Measurements from ENCODE around the gene B3GALT6. TPM values are rescaled to one million over a fixed set of nuclear protein-coding genes. Genes with fewer than 3 reads are reported as not detected.

The B3GALT6 gene
- total and polyA plus RNA-seq, 9 donors: 7.0 to 21.9 (median 15.2) TPM

DNA sequence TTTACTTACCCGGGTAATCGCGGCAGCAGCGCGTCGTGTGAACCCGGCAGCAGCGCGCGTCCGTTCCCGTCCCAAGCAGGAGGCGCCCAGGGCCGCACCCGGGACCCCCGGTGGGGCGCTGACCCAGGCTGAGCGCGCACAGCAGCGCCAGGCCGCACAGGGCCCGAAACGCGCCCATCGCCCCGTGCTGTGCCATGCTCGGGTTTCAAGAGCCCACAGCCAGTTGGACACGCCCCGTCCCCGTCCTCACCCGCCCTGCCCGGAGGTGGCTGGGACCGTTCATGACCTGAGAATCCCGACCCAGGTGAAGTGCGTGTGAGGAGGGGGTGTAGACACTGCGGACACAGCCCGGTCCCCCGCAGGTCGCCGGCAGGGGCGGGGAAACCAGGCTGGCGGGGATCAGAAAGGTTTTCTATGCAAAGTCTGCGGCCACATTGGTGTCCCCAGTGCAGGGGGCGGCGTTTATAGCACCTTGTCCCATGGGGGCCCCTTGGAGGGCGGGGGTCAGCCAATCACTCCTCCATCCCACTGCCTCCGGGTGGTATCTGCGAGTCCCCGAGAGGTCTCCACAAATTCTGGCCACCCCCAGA lies 25.6 kb upstream of the B3GALT6 start, which contains the start of gene TNFRSF18:
Gene TNFRSF18 (minus strand): TSS at position 217 of the 590 bp plus-strand sequence. CDS start 21 bp downstream, at position 196.
- intact Hi-C loops (cut with DNase I): no loop called here
- WGBS, 3 donors: 5 to 10% (median 5%) methylated on average over 49 of the region's 49 CpGs
- DNase-seq: peak in 2 of 5 donors; percentile 12 to 27
- Histone ChIP-seq H3K27me3 (peaks cover 4% of the 10 kb centered on the region), H3K4me3 (no peak within 1 kb of the TSS), H3K36me3 (no peaks in the 10 kb centered on the region), H3K9me3 (no peaks in the 10 kb centered on the region), H3K27ac (no peak within 1 kb of the TSS), H3K4me1 (ENCODE audit: insufficient read depth) (no peaks in the 10 kb centered on the region)
- no peak for TF ChIP-seq EP300 (IDR thresholded peaks at IDR 0.05)
- TF ChIP-seq POLR2A (IDR thresholded peaks at IDR 0.05): no peak
- TF ChIP-seq, protein P1, sequence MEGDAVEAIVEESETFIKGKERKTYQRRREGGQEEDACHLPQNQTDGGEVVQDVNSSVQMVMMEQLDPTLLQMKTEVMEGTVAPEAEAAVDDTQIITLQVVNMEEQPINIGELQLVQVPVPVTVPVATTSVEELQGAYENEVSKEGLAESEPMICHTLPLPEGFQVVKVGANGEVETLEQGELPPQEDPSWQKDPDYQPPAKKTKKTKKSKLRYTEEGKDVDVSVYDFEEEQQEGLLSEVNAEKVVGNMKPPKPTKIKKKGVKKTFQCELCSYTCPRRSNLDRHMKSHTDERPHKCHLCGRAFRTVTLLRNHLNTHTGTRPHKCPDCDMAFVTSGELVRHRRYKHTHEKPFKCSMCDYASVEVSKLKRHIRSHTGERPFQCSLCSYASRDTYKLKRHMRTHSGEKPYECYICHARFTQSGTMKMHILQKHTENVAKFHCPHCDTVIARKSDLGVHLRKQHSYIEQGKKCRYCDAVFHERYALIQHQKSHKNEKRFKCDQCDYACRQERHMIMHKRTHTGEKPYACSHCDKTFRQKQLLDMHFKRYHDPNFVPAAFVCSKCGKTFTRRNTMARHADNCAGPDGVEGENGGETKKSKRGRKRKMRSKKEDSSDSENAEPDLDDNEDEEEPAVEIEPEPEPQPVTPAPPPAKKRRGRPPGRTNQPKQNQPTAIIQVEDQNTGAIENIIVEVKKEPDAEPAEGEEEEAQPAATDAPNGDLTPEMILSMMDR (IDR thresholded peaks at IDR 0.05): no peak

DNA sequence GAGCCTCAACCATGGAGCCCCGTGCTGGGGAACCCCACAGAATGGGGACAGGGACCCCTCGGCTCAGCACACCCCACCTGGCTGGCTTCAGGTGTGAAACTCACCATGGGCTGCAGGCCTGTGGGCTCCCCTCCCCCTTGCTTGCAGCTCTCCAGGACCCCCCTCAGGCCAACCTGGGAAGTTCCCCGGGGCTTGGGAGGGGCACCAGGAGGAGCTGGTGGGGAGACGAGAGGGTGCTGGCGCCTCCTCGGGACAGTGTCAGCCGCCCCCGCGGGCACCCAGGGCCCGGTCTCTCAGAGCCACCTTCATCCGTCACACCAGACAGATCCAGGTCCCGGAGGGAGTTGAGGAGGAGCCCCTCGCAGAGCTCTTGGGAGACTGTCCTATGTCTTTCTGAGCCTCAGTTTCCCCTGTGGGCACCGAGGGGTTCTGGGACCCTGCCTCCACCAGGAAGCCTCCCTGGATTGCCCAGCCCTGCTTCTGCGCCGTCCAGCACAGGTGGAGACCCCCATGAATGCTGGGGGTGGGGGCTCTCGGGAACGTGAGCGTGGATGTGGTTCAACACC lies 25.0 kb upstream of the B3GALT6 start:
- Histone ChIP-seq H3K9me3 (no peaks in the 10 kb centered on the region), H3K4me1 (ENCODE audit: insufficient read depth) (no peaks in the 10 kb centered on the region), H3K36me3 (no peaks in the 10 kb centered on the region), H3K27me3 (peaks cover 4% of the 10 kb centered on the region), H3K4me3 (no peak overlapping the region), H3K27ac (no peak overlapping the region)
- peak in 2 of 5 donors; percentile 15 to 30 for DNase-seq
- 44 to 55% (median 47%) methylated on average over 15 to 19 of the region's 19 CpGs for WGBS, 3 donors
- intact Hi-C loops (cut with DNase I): no loop called here
- TF ChIP-seq, protein P1 (IDR thresholded peaks at IDR 0.05): no peak
- TF ChIP-seq EP300 (IDR thresholded peaks at IDR 0.05): no peak
- TF ChIP-seq POLR2A (IDR thresholded peaks at IDR 0.05): no peak

DNA sequence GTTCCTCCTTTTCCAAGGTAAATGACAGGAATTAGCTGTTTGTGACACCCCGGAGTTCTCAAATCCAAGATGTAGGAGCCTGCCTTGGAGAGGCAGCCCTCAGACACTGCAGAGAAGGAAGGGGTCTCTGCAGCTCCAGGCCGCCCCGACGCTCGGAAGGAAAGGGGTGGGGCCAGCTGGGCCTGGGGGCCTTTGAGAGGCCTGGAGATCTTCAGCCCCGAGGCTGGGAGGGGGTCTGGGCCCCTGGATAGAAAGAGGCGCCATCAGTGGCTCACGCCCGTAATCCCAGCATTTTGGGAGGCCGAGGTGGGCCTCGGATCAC lies 24.5 kb upstream of the B3GALT6 start:
- Histone ChIP-seq H3K9me3 (no peaks in the 10 kb centered on the region), H3K27me3 (peaks cover 4% of the 10 kb centered on the region), H3K36me3 (no peaks in the 10 kb centered on the region), H3K4me1 (ENCODE audit: insufficient read depth) (no peaks in the 10 kb centered on the region), H3K27ac (no peak overlapping the region), H3K4me3 (no peak overlapping the region)
- DNase-seq: peak in 2 of 5 donors; percentile 7 to 23
- TF ChIP-seq EP300 (IDR thresholded peaks at IDR 0.05) (no peak), POLR2A (IDR thresholded peaks at IDR 0.05) (no peak)
- TF ChIP-seq, protein P1 (IDR thresholded peaks at IDR 0.05): no peak
- intact Hi-C loops (cut with DNase I): no loop called here
- WGBS, 3 donors: 49 to 83% (median 61%) methylated on average over 7 to 11 of the region's 11 CpGs

DNA sequence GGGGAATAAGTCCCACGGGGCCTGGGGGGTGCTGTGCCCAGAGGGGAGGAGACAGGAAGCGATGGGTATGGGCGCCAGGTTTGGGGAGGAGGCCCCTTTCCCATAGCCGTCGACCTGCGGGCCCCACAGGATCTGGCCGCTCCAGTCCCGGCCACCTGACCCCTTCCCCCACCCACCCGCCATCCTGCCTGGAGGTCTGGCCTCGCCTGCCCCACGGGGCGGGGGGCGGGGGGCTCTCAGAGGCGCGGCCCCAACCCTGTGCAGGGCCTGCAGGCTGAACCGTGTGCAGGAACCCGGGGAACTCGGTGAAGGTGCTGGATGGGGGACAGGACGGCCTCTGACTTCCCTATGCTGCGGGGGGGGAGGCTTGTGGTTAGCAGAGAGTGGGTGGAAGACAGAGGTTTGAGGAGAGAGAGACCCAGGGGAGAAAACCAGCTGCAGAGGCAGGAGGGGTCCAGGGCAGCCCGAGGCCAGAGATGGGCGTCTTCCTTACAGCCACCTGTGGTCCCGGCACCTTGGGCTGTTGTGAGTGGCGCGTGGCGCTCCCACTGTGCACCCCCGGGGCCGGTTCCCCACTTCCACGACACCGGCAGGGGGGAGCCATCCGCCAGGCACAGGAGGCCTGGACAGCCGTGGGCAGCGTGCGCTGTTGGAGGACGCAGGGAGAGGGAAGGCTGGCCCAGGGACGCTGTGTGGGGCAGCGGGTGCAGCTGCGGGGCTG lies 23.2 kb upstream of the B3GALT6 start:
- no peak overlapping the region for H3K4me3 ChIP-seq
- 22 to 45% (median 30%) methylated on average over 26 to 38 of the region's 38 CpGs for WGBS, 3 donors
- intact Hi-C loops (cut with DNase I): no loop called here
- DNase-seq: peak in 2 of 5 donors; percentile 15 to 26
- H3K36me3 ChIP-seq: no peaks in the 10 kb centered on the region
- no peak for TF ChIP-seq EP300 (IDR thresholded peaks at IDR 0.05)
- TF ChIP-seq POLR2A (IDR thresholded peaks at IDR 0.05): no peak
- TF ChIP-seq, protein P1 (IDR thresholded peaks at IDR 0.05): no peak
- no peak overlapping the region for H3K27ac ChIP-seq
- no peaks in the 10 kb centered on the region for H3K9me3 ChIP-seq
- H3K27me3 ChIP-seq: peaks cover 4% of the 10 kb centered on the region
- H3K4me1 ChIP-seq (ENCODE audit: insufficient read depth): no peaks in the 10 kb centered on the region
